Measurements from ENCODE around the gene INHBB.

- no peak for TF ChIP-seq GATA2 (IDR thresholded peaks at IDR 0.05; ENCODE audit: low read depth, low read length)
- no peak for TF ChIP-seq GATA3 (IDR thresholded peaks at IDR 0.05; ENCODE audit: low read depth, low read length)
These were observed 37.7 kb upstream of the INHBB start for GRCh38 chr2:120308038-120308910.

Data from SH-SY5Y (cell line).